ENCODE data around the gene MAP3K10.
A peak's percentile ranks its signal among the peaks of the same experiment; 100 is the strongest.

MAP3K10 gene

GRCh38 chr19:40192758-40193586 is 1.7 kb downstream of the MAP3K10 start:
- no peak overlapping the region for H3K9ac ChIP-seq (ENCODE audit: low read length)

GRCh38 chr19:40193587-40193849 is 2.3 kb downstream of the MAP3K10 start:
- H3K27ac ChIP-seq (ENCODE audit: low read length), result no peak overlapping the region
- DNase-seq, result no peak
- H3K9ac ChIP-seq (ENCODE audit: low read length), result no peak overlapping the region
- no peaks in the 10 kb centered on the region for H3K36me3 ChIP-seq (replicated peaks; ENCODE audit: insufficient read depth, low read length)
- H3K9me3 ChIP-seq (replicated peaks; ENCODE audit: insufficient read depth, low read length), result no peaks in the 10 kb centered on the region
- H3K27me3 ChIP-seq (replicated peaks; ENCODE audit: insufficient read depth, low read length), result no peaks in the 10 kb centered on the region
- no peak overlapping the region for H2AFZ ChIP-seq (ENCODE audit: low read length)
- no peaks in the 10 kb centered on the region for H3K9me2 ChIP-seq (replicated peaks; ENCODE audit: insufficient read depth, low read length)
- no peaks in the 10 kb centered on the region; the same call in 1 of the 2 replicates for H3K79me2 ChIP-seq (ENCODE audit: low read length)
- no peaks in the 10 kb centered on the region for H4K20me1 ChIP-seq (ENCODE audit: insufficient read depth, low read length)
- H3K4me3 ChIP-seq (ENCODE audit: low read length), result no peak overlapping the region
- H3F3A ChIP-seq (ENCODE audit: insufficient read depth, low read length), result peaks cover 13% of the 10 kb centered on the region; the same call in 1 of the 2 replicates
- TF ChIP-seq EZH2phosphoT487 (IDR thresholded peaks at IDR 0.05; ENCODE audit: low read length) (no peak), EZH2 (optimal IDR thresholded peaks at IDR 0.05; ENCODE audit: low read depth, low read length) (no peak)
- TF ChIP-seq, protein P1, sequence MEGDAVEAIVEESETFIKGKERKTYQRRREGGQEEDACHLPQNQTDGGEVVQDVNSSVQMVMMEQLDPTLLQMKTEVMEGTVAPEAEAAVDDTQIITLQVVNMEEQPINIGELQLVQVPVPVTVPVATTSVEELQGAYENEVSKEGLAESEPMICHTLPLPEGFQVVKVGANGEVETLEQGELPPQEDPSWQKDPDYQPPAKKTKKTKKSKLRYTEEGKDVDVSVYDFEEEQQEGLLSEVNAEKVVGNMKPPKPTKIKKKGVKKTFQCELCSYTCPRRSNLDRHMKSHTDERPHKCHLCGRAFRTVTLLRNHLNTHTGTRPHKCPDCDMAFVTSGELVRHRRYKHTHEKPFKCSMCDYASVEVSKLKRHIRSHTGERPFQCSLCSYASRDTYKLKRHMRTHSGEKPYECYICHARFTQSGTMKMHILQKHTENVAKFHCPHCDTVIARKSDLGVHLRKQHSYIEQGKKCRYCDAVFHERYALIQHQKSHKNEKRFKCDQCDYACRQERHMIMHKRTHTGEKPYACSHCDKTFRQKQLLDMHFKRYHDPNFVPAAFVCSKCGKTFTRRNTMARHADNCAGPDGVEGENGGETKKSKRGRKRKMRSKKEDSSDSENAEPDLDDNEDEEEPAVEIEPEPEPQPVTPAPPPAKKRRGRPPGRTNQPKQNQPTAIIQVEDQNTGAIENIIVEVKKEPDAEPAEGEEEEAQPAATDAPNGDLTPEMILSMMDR (IDR thresholded peaks at IDR 0.05; ENCODE audit: low read length), result no peak
- 0 out of 2 replicates have a peak, but pooled peaks cover 8% of the 10 kb centered on the region for H3K4me1 ChIP-seq (ENCODE audit: low read length)
- no peak overlapping the region for H3K4me2 ChIP-seq (ENCODE audit: low read depth, low read length)

More at GRCh38 chr19:40192758-40193586, 1.7 kb downstream of the MAP3K10 start:
- Histone ChIP-seq H3K9me2 (replicated peaks; ENCODE audit: insufficient read depth, low read length) (no peaks in the 10 kb centered on the region), H3K9me3 (replicated peaks; ENCODE audit: insufficient read depth, low read length) (no peaks in the 10 kb centered on the region), H3K27ac (ENCODE audit: low read length) (no peak overlapping the region), H2AFZ (ENCODE audit: low read length) (no peak overlapping the region), H3K79me2 (ENCODE audit: low read length) (no peaks in the 10 kb centered on the region; the same call in 1 of the 2 replicates), H3K4me2 (ENCODE audit: low read depth, low read length) (peak overlapping the region; percentile 97; the same call in 1 of the 2 replicates), H4K20me1 (ENCODE audit: insufficient read depth, low read length) (no peaks in the 10 kb centered on the region), H3K4me3 (ENCODE audit: low read length) (no peak overlapping the region; the same call in 1 of the 2 replicates), H3K4me1 (ENCODE audit: low read length) (0 out of 2 replicates have a peak, but pooled peaks cover 8% of the 10 kb centered on the region), H3K36me3 (replicated peaks; ENCODE audit: insufficient read depth, low read length) (no peaks in the 10 kb centered on the region), H3F3A (ENCODE audit: insufficient read depth, low read length) (peaks cover 13% of the 10 kb centered on the region; the same call in 1 of the 2 replicates), H3K27me3 (replicated peaks; ENCODE audit: insufficient read depth, low read length) (no peaks in the 10 kb centered on the region)
- DNase-seq, result no peak
- no peak for TF ChIP-seq EZH2 (optimal IDR thresholded peaks at IDR 0.05; ENCODE audit: low read depth, low read length)
- TF ChIP-seq, protein P1 (IDR thresholded peaks at IDR 0.05; ENCODE audit: low read length), result no peak
- no peak for TF ChIP-seq EZH2phosphoT487 (IDR thresholded peaks at IDR 0.05; ENCODE audit: low read length)

DNA sequence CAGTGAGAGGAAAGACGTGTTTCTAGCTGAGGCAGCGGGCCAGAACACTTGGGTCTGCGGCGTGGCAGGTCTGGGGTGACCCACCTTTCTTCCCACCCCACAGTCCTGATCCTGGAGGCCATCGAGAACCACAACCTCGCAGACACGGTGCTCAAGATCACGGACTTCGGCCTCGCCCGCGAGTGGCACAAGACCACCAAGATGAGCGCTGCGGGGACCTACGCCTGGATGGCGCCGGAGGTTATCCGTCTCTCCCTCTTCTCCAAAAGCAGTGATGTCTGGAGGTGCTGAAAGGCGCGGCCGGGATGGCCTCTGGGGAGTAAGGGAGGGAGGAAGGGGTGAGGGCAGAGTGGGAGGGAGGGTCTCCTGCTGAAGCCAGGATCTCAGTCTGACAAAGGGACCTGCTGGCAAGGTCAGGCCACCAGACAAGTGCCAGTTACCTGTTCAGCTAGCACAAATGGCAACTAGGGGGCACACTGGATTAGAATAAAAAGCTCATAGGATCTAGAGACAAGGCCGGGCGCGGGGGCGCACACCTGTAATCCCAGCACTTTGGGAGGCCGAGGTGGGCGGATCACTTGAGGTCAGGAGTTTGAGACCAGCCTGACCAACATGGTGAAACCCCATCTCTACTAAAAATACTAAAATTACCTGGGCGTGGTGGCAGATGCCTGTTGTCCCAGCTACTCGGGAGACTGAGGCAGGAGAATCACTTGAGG is 7.2 kb downstream of the MAP3K10 start:
- no peaks in the 10 kb centered on the region for H3K9me3 ChIP-seq (replicated peaks; ENCODE audit: insufficient read depth, low read length)
- TF ChIP-seq, protein P1 (IDR thresholded peaks at IDR 0.05; ENCODE audit: low read length), result no peak
- TF ChIP-seq EZH2 (optimal IDR thresholded peaks at IDR 0.05; ENCODE audit: low read depth, low read length) (no peak), EZH2phosphoT487 (IDR thresholded peaks at IDR 0.05; ENCODE audit: low read length) (no peak)
- H3K9ac ChIP-seq (ENCODE audit: low read length), result no peak overlapping the region

More for the DNA sequence above, 7.2 kb downstream of the MAP3K10 start:
- Histone ChIP-seq H3K27ac (ENCODE audit: low read length) (no peak overlapping the region), H3K4me3 (ENCODE audit: low read length) (no peak overlapping the region), H2AFZ (ENCODE audit: low read length) (no peak overlapping the region), H3F3A (ENCODE audit: insufficient read depth, low read length) (no peaks in the 10 kb centered on the region), H3K9me2 (replicated peaks; ENCODE audit: insufficient read depth, low read length) (no peaks in the 10 kb centered on the region), H3K4me2 (ENCODE audit: low read depth, low read length) (no peak overlapping the region), H4K20me1 (ENCODE audit: insufficient read depth, low read length) (no peaks in the 10 kb centered on the region), H3K36me3 (replicated peaks; ENCODE audit: insufficient read depth, low read length) (no peaks in the 10 kb centered on the region), H3K4me1 (ENCODE audit: low read length) (no peaks in the 10 kb centered on the region), H3K79me2 (ENCODE audit: low read length) (no peaks in the 10 kb centered on the region), H3K27me3 (replicated peaks; ENCODE audit: insufficient read depth, low read length) (no peaks in the 10 kb centered on the region)
- no peak for DNase-seq

Measured in MM.1S (cell line).